GM18868 (cell line): ENCODE results near the gene HAPLN2.
"Not testable (repeated sequence)": the region's sequence is repeated elsewhere in the genome, so short reads cannot be mapped to it uniquely, and the experiment has no call there.

Experiments
- ATAC-seq: cut with Tn5 transposase; IDR thresholded peaks from one replicate; pipeline ENCODE4 v1.9.1; 2021; ENCODE audit warnings: mild to moderate bottlenecking, moderate library complexity; ENCODE audit not compliant: unreplicated experiment

The HAPLN2 gene

GRCh38 chr1:156618853-156619581 lies at the start of gene HAPLN2:
HAPLN2 (plus strand) TSS chr1:156619415; CDS start chr1:156623491, 4,076 bp downstream.
- no peak for ATAC-seq

- no peak for ATAC-seq
These were observed 47.9 kb upstream of the HAPLN2 start for GRCh38 chr1:156571261-156571852.

DNA sequence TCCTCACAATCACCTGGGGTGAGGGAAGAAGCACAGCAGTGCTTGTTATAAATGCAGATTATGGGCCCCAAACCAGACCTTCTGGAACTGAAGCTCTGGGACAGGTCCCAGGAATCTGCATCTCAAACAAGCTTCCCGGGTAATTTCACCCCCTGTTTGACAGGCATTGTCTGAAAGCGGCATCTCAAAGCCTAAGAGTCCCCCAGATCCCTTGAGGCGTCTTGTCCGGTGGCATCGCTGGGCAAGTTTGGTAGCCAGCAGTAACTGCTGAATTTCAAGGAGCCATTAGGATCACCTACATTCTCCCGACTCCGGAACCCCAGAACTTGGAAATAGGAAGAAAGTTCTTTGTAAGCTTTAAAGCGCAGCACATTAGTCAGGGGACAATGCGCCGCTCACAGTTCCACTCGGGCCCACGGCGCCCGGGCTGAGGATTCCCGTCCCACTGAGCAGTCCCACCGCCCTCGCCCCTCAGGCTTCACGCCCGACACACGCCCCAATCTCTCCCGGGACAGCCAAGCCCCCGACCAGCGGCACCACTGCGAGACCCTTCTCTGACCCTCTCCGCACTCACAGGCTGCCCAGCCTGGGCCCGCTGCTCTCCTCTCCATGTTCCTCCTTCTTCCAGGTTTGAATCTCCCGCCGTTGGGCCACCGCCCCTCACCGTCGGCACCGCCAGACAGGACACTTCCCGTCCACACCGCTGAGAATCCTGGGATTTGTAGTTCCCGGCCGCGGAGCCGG lies 47.1 kb upstream of the HAPLN2 start, which contains the start of gene IQGAP3:
IQGAP3 (minus strand) TSS at position 647 of the 744 bp plus-strand sequence; CDS start at position 611, 36 bp downstream.
- ATAC-seq = peak; percentile 67

- no peak for ATAC-seq
These were observed 46.6 kb upstream of the HAPLN2 start for GRCh38 chr1:156572663-156573018.

DNA sequence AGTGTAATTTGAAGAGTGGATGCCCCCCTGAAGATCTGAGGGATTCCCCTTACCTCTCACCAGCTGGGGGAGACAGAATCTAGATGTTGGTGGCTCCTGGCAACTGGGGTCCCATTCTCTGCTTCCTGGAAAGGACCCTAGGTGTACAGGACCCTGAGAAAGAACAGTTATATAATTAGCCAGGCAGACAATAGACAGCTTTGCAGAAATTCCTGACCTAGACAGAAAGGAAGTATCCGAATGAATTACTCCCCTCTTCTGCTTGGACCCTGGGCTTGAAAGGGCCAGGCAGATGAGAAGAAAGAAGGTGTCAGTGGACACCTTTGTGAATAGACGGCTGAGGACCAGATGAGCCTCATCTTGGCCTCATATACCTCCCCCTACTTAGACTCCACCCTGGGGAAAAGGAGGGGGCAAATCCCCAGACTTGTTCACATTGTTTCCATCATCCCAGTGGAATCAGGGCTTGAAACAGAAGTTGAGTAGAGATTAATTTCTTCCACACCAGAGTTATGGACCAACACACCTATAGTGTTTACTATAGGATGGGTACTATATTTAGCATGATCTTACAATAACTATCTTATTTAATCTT lies 45.1 kb upstream of the HAPLN2 start:
- ATAC-seq = no peak

GRCh38 chr1:156577550-156577949 lies 41.7 kb upstream of the HAPLN2 start:
- no peak for ATAC-seq

DNA sequence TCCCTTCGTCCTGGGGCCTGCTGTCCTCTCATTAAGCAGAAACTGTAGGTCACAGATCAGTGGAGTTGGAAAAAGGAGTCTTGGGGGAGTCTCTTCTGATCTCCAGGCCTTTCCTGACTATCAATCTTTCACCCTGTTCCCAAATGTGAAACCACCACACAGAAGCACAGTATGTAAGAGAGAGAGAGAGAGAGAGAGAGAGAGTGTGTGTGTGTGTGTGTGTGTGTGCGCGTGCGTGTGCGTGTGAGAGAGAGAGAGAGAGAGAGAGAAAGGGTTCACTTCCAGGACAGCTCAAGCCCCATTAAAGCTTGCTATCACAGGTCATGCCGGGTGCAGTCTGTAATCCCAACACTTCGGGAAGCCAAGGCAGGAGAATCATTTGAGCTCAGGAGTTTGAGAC lies 41.2 kb upstream of the HAPLN2 start:
- no peak for ATAC-seq

DNA sequence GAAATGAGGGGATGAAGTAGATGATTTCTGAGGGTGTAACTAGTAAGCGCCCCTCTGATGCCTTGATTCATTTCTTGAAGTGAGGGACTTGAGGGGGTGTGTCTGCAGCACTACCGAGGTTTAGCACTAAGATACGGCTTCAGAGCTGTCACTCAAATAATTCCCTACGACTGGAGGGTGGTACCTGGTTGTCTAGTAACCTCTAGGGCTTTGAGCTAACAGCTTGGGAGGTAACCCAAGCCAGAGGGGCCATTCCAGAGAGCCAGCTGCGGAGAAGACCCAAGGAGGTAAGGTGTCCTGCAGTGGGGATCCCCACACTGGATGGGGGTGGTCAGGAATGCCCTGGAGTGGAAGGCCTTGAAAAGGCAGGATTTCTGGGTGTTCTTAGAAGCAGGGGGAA lies 39.7 kb upstream of the HAPLN2 start, which contains the start of gene TTC24:
TTC24 (plus strand) TSS at position 252 of the 400 bp plus-strand sequence. CDS start 1,642 bp downstream, outside the sequence.
- ATAC-seq = no peak

GRCh38 chr1:156581661-156582387 lies 37.4 kb upstream of the HAPLN2 start:
- no peak for ATAC-seq

DNA sequence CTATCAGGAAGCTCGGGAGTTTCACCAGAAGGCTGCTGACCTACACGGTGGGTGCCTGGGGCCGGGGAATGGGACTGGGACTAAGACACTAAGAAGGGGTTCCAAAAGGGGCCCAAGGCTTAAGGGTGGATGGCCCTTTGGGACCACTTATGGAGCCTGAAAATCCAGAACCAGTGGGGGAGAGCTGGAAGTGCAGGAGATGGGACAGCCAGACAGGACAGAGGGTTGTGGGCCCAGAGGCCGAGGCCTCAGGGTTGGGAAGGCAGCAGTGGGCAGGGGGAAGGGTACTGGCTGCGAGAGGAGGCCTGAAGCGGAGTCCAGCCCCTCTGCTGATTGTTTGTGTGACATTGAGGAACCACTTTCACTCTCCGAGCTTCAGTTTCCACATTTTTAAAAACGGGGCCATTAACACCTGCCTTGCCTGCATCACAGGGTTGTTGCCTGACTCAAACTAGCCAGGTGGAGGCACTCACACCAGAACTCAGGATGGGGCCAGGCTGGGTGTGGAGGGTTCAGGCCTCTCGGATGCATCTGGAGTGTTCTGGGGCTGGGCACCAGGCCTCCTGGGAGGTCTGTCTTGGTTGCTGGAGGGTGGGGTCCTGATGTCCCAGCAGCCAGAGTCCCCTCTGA lies 36.7 kb upstream of the HAPLN2 start:
- no peak for ATAC-seq

DNA sequence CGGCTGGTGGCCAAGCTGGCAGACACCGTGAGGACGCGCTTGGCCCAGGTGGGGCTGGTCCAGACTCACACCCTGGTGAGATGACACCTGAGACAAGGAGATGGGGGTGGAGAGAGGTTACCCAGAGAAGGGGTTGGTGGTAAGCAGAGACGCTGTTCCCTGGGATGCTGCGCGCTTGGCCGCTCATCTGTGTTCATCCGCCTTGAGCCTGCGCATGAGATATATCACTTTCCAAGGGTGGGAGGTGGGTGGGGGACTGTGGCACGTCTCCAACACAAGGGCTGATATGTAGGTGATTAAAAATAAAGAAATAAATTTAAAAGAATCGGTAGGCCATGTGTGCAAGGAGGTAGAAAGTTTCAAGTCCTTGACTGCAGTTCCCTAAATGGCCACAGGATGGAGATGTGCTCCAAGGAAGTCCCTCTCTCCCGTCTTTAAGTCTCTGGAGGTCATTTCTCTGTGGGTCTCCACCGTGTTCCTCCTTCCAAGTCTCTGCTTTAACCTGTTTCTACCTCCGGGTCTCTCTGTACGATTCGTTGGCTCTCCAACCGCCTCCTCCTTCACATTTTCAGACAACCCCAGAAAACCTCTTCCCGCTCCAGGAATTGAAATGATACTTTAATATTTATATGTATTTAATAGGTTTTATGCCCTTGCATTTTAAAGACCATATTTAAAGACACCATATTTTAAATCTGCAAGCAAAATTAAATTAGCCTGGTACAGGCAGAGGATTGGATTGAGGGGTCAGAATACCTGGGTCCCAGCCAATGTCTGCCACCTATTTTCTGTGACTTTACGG lies 35.2 kb upstream of the HAPLN2 start:
- no peak for ATAC-seq

DNA sequence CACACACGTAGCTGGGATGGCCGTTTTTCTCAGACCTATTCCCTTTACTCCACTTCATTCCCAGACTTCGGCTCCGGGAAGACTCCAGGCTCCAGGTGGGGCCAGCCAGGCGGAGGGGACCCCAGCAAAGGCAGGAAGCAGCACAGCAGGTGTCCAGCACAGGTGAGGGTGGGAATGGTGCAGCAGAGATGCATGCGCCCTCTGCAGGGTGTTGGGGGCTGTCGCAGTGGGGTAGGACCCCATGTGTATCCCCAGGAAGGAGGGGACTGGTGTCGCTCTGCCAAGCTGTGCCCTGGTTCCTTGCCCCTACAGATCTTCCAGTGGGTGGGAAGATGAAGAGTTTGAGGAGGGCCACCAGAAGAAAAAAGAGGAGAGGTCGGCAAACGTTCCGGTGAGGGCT lies 34.4 kb upstream of the HAPLN2 start:
- no peak for ATAC-seq

GRCh38 chr1:156586323-156586722 lies 32.9 kb upstream of the HAPLN2 start:
- ATAC-seq = no peak

- ATAC-seq = no peak
These were observed 32.2 kb upstream of the HAPLN2 start for GRCh38 chr1:156586892-156587477.

DNA sequence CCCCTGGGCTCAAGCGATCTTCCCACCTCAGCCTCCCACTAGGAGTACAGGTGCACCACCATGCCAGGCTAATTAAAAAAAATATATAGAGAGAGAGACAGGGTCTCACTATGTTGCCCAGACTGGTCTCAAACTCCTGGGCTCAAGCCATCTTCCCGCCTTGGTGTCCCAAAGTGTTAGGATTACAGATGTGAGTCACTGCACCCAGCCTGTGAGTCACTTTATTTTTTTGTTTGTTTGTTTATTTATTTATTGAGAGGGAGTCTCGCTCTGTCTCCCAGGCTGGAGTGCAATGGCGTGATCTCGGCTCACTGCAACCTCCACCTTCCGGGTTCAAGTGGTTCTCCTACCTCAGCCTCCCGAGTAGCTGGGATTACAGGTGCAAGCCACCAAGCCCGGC lies 31.3 kb upstream of the HAPLN2 start:
- ATAC-seq = not testable (repeated sequence)

GRCh38 chr1:156589546-156589945 lies 29.7 kb upstream of the HAPLN2 start:
- ATAC-seq = no peak

DNA sequence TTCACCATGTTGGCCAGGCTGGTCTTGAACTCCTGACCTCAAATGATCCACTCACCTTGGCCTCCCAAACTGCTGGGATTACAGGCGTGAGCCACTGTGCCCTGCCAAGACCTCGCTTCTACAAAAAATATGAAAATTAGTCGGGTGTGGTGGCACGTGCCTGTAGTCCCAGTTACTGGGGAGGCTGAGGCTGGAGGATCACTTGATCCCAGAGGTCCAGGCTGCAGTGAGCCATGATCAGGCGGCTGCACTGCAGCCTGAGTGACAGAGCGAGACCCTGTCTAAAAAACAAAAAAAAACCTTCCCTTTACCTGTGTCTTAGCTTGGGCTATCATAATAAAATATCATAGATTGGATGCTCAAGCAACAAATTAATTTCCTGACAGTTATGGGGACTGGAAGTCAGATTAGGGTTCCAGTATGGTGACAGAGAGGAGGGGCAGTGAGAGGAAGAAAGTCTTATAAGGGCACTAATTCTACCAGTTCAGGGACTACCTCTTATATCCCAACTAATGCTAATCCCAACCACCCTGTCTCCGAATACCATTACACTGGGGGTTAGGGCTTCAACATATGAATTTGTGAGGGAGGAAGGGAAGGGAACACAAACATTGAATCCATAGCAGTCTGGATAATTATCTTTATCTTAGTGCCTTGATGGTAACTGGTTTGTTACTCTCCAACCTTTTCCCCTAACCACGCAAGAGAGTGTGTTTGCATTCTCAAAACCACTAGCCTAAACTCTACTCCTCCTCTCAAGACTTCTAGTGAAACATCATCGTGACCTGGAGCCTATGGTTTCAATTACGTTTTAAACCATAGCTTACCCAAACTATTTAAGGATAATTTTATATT lies 28.7 kb upstream of the HAPLN2 start:
- no peak for ATAC-seq

DNA sequence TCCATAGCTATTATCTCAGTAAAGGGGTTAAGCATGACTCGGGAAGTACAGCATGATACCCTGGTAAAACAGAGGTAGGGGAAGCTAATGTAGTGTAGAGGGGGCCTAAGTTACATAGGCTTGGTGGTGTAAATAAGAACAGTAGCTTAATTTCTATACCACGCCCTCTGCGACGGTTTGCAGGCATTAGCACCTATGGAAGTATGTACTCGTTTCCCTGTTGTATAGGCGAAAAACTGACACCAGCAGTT lies 28.1 kb upstream of the HAPLN2 start:
- ATAC-seq = no peak
